Transverse colon (tissue), 4 donors: ENCODE measurements around the gene RET. TPM values are rescaled to one million over a fixed set of nuclear protein-coding genes. Genes with fewer than 3 reads are reported as not detected.
A peak's percentile ranks its signal among the peaks of the same experiment; 100 is the strongest.

Experiments used
- DNase-seq: peaks from one replicate; pipeline ENCODE4 v3.0.0-alpha.2; 2019
- H3K27ac ChIP-seq, 4 donors: fragments of 200-600 bp; sonication (generic); 2 replicates each; pipeline ENCODE4 v1.5.1; 2016 to 2018; ENCODE audit warnings: inconsistent platforms in 4 of 4
- H3K27me3 ChIP-seq: fragments of 200-600 bp; sonication (generic); 2 replicates; pipeline ENCODE4 v1.5.1; 2017; ENCODE audit warnings: inconsistent platforms
- H3K36me3 ChIP-seq, 4 donors: fragments of 200-600 bp; sonication (generic); 2 replicates each; pipeline ENCODE4 v1.5.1; 2017 to 2019; ENCODE audit warnings: inconsistent platforms in 4 of 4
- H3K4me1 ChIP-seq, 4 donors: fragments of 200-600 bp; sonication (generic); 2 replicates each; pipeline ENCODE4 v1.5.1; 2017 to 2020; ENCODE audit warnings: inconsistent platforms in 4 of 4
- H3K4me3 ChIP-seq, 4 donors: fragments of 200-600 bp; sonication (generic); 1 replicate in 1 of 4; 2 replicates in 3 of 4; pipeline versions ENCODE4 v1.5.1 to v1.6.1; 2017 to 2019; ENCODE audit warnings: inconsistent platforms in 4 of 4
- H3K9me3 ChIP-seq, 2 donors: fragments of 200-600 bp; sonication (generic); 2 replicates each; pipeline ENCODE4 v1.5.1; 2017 to 2019; ENCODE audit warnings: inconsistent platforms in 2 of 2
- CTCF ChIP-seq, 5 experiments: fragments of 200-600 bp in 3 of 5; fragments of 450-650 bp in 2 of 5; sonication (generic) in 3 of 5; IDR thresholded peaks; 1 replicate in 2 of 5; 2 replicates in 3 of 5; pipeline ENCODE4 v1.5.1; 2016 to 2017; ENCODE audit warnings: antibody characterized with exemption in 5 of 5, inconsistent platforms in 3 of 5, mild to moderate bottlenecking in 2 of 5, moderate library complexity in 1 of 5
- EP300 ChIP-seq: sonication (generic); formaldehyde crosslinking; IDR thresholded peaks from one replicate; pipeline ENCODE4 v1.6.1; 2017; ENCODE audit warnings: antibody characterized with exemption, low read depth
- POLR2A ChIP-seq: fragments of 450-650 bp; IDR thresholded peaks from one replicate; pipeline ENCODE4 v1.6.1; 2016; ENCODE audit warnings: antibody characterized with exemption, mild to moderate bottlenecking, moderate library complexity
- POLR2AphosphoS5 ChIP-seq, 3 donors: sonication (generic); formaldehyde crosslinking; IDR thresholded peaks; one replicate each; pipeline ENCODE4 v1.6.1; 2016; ENCODE audit warnings: antibody characterized with exemption in 3 of 3
- WGBS, 2 donors: methylation state at CpG; one replicate each; pipeline ENCODE4 v1.1.5; 2018; ENCODE audit warnings: low coverage in 1 of 2; 5-methylcytosine and 5-hydroxymethylcytosine counted together
- in situ Hi-C, 4 donors: fragments of 200-750 bp; cut with MboI; loops; one replicate each; pipeline versions ENCODE4 v1.15.0 to v1.15.1; 2017; ENCODE audit warnings: low sequenced_read_pairs in 3 of 4, low pct_ligation_motif_present in 1 of 4, low pct_unique_long_range_greater_than_20kb in 1 of 4
- intact Hi-C: fragments of 100-400 bp; cut with DNase I; formaldehyde crosslinking; loops from one replicate; pipeline ENCODE4 v1.15.1; 2023; ENCODE audit warnings: low total_unique reads
- total RNA-seq, 4 donors: library from RNA; depleted of rRNA; stranded (reverse); fragments of >200 nt; gene quantifications; one replicate each; pipeline ENCODE4 v1.1.0, GENCODE V29; 2016

The RET gene
- total RNA-seq, 4 donors from 2014 or later, result 0.37 to 5.6 (median 1.4) TPM

GRCh38 chr10:43156590-43157341 lies 79.9 kb downstream of the RET start:
- Histone ChIP-seq H3K27me3 (no peaks in the 10 kb centered on the region), H3K9me3 (no peaks in the 10 kb centered on the region), H3K4me1 (peaks cover 0 to 30% (median 0%) of the 10 kb centered on the region in 4 donors), H3K27ac (no peak overlapping the region), H3K36me3 (no peaks in the 10 kb centered on the region), H3K4me3 (no peak overlapping the region)
- DNase-seq, result no peak
- in situ Hi-C loops (no loop called here), intact Hi-C loops (no loop called here)
- WGBS, 2 donors, result 84 to 88% methylated on average over 1 to 9 of the region's 9 CpGs
- TF ChIP-seq POLR2AphosphoS5 (IDR thresholded peaks at IDR 0.05) (no peak), POLR2A (no peak), EP300 (no peak), CTCF (IDR thresholded peaks at IDR 0.05) (no peak)

DNA sequence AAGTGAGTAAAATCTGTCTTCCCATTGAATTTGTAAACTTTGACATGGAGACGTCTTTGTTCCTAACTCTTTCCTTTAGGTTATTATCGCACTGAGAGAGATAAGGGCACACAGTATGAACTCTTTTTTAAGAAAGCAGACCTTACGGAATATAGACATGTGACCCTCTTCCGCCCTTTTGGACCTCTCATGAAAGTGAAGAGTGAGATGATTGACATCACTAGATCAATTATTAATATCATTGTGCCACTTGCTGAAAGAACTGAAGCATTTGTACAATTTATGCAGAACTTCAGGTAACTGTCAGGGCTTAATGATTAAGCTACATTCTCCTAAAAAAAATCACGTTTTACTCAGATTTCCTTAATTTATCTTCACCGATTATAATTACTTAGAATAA lies 81.8 kb downstream of the RET start:
- in situ Hi-C loops (no loop called here), intact Hi-C loops (no loop called here)
- Histone ChIP-seq H3K36me3 (no peaks in the 10 kb centered on the region), H3K4me1 (peaks cover 0 to 25% (median 0%) of the 10 kb centered on the region in 4 donors), H3K4me3 (no peak overlapping the region), H3K9me3 (no peaks in the 10 kb centered on the region), H3K27me3 (no peaks in the 10 kb centered on the region), H3K27ac (no peak overlapping the region)
- no peak for DNase-seq
- TF ChIP-seq CTCF (IDR thresholded peaks at IDR 0.05), result no peak
- TF ChIP-seq POLR2A, result no peak
- no peak for TF ChIP-seq EP300
- no peak for TF ChIP-seq POLR2AphosphoS5 (IDR thresholded peaks at IDR 0.05)
- WGBS, 2 donors, result 92 to 96% methylated on average over 6 of the region's 6 CpGs

DNA sequence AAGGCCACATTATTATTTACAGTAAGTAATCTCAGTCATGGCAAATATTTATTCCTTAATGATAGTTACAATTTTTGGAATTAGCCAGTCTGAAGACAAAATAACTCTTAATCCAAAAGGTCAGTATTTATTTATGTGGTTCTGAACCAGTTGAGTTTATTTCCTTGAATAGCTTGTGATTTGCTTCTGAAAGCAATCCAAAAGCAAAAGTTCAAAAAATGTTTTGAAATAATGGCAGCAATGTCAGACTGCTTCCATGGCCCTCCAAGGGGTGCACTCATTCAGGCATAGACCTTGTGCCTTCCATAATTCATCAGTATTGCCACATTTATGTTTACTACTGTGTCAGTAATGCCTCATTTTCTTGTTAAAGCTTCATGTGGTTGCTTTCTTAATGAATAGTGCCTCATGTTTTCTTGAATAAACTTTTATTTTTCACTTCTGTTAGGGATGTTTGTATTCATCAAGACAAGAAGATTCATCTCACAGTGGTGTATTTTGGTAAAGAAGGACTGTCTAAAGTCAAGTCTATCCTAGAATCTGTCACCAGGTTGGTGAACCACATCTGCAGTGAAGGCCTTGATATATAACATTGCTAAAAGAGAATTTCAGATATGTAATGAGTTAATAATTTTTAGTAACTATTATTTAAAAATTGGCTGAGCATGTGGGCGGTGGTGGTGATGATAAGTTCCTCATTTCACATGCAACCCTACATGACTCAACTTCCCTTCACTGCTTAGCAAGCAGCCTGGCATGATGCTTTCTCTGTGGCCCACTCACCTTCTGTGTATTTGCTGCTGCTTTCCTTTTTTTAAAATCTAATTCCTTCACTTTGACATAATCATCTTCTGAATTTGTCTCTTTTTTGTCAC lies 83.4 kb downstream of the RET start:
- in situ Hi-C loops (no loop called here), intact Hi-C loops (no loop called here)
- WGBS, 2 donors, result 64% methylated on average over 1 of the region's 1 CpG; no CpG with 5 or more reads in 1 of the 2 donors
- no peaks in the 10 kb centered on the region for H3K27me3 ChIP-seq
- no peak overlapping the region for H3K4me3 ChIP-seq
- no peak for DNase-seq
- peaks cover 0 to 21% (median 0%) of the 10 kb centered on the region in 4 donors for H3K4me1 ChIP-seq
- no peaks in the 10 kb centered on the region for H3K9me3 ChIP-seq
- TF ChIP-seq POLR2AphosphoS5 (IDR thresholded peaks at IDR 0.05) (peak in 1 of 3 donors; percentile 9), POLR2A (no peak)
- H3K36me3 ChIP-seq, result no peaks in the 10 kb centered on the region
- H3K27ac ChIP-seq, result no peak overlapping the region

GRCh38 chr10:43160921-43161255 lies 84.0 kb downstream of the RET start:
- WGBS, 2 donors, result 61 to 72% methylated on average over 2 of the region's 2 CpGs
- TF ChIP-seq POLR2A, result no peak
- no peak for TF ChIP-seq CTCF (IDR thresholded peaks at IDR 0.05)
- TF ChIP-seq POLR2AphosphoS5 (IDR thresholded peaks at IDR 0.05), result no peak
- TF ChIP-seq EP300, result no peak
- in situ Hi-C loops (no loop called here), intact Hi-C loops (no loop called here)
- Histone ChIP-seq H3K4me1 (peaks cover 0 to 21% (median 0%) of the 10 kb centered on the region in 4 donors), H3K27ac (no peak overlapping the region), H3K27me3 (no peaks in the 10 kb centered on the region), H3K36me3 (no peaks in the 10 kb centered on the region), H3K4me3 (no peak overlapping the region), H3K9me3 (no peaks in the 10 kb centered on the region)
- no peak for DNase-seq
